Mammary microvascular endothelial cell (primary cell): ENCODE results near the gene QRICH2. TPM values are rescaled to one million over a fixed set of nuclear protein-coding genes. Genes with fewer than 3 reads are reported as not detected.

ENCODE experiments used
- total RNA-seq: library from RNA; depleted of rRNA; stranded (reverse); fragments of >200 nt; gene quantifications from 2 replicates; pipeline ENCODE4 v1.2.3, GENCODE V29; 2015

Gene QRICH2
- 1.8 and 4.7 TPM in 2 replicates for total RNA-seq

GRCh38 chr17:76307966-76308338, at the start of gene QRICH2:
Gene QRICH2, minus strand, starts transcription at chr17:76308276. Its CDS starts 278 bp downstream, at chr17:76307998.

GRCh38 chr17:76353599-76354316, 45.7 kb upstream of the QRICH2 start, which contains the start of gene PRPSAP1:
Gene PRPSAP1, minus strand, starts transcription at chr17:76353916. Its CDS starts 213 bp downstream, at chr17:76353703.

GRCh38 chr17:76264755-76265623, 43.1 kb downstream of the QRICH2 start, which contains the start of gene UBALD2:
Gene UBALD2, plus strand, starts transcription at chr17:76265348. Its CDS starts 158 bp downstream, at chr17:76265506.

GRCh38 chr17:76240461-76241203, 67.4 kb downstream of the QRICH2 start, which contains the start of gene RNF157:
Gene RNF157, minus strand, starts transcription at chr17:76240493. Its CDS starts 253 bp downstream, at chr17:76240240.

Other genes with a start within 250 kb of the QRICH2 start
- 29.2 and 33.5 TPM in 2 replicates for gene SRP68, start 235.8 kb downstream of the QRICH2 start, total RNA-seq
- gene GALR2, start 233.5 kb downstream of the QRICH2 start, total RNA-seq = 0.13 TPM in 1 of 2 replicates, not detected in the other
- not detected in 2 replicates for gene ZACN, start 229.1 kb downstream of the QRICH2 start, total RNA-seq
- gene EXOC7, start 204.5 kb downstream of the QRICH2 start, total RNA-seq = 60.7 and 68.0 TPM in 2 replicates
- not detected in 2 replicates for gene FOXJ1, start 167.0 kb downstream of the QRICH2 start, total RNA-seq
- gene RNF157, start 67.8 kb downstream of the QRICH2 start, total RNA-seq = 0.44 and 3.1 TPM in 2 replicates
- 14.7 and 28.9 TPM in 2 replicates for gene UBALD2, start 42.9 kb downstream of the QRICH2 start, total RNA-seq
- gene PRPSAP1, start 45.6 kb upstream of the QRICH2 start, total RNA-seq = 52.3 and 80.1 TPM in 2 replicates
- gene SPHK1, start 76.3 kb upstream of the QRICH2 start, total RNA-seq = 191 TPM in 2 replicates
- gene UBE2O, start 144.9 kb upstream of the QRICH2 start, total RNA-seq = 17.5 and 23.1 TPM in 2 replicates
- gene AANAT, start 159.3 kb upstream of the QRICH2 start, total RNA-seq = not detected in 2 replicates
- gene RHBDF2, start 193.1 kb upstream of the QRICH2 start, total RNA-seq = 46.8 and 54.8 TPM in 2 replicates
- gene CYGB, start 229.4 kb upstream of the QRICH2 start, total RNA-seq = 24.6 and 27.5 TPM in 2 replicates
- gene PRCD, start 231.8 kb upstream of the QRICH2 start, total RNA-seq = 0.59 and 0.67 TPM in 2 replicates